GM12865 (cell line): ENCODE results near the gene DISP3.

Source experiments
- DNase-seq: peaks from one replicate; pipeline ENCODE4 v3.0.0; 2010; ENCODE audit warnings: low read depth
- H3K4me3 ChIP-seq: 2 replicates; pipeline ENCODE4 v1.5.1; 2011; ENCODE audit warnings: mild to moderate bottlenecking, low read depth, low read length, control low read depth
- TF ChIP-seq, protein P1 (sequence below): IDR thresholded peaks from 2 replicates; pipeline ENCODE4 v1.5.1; 2011; ENCODE audit warnings: low read length, control low read depth, low read depth, inconsistent platforms; ENCODE audit not compliant: insufficient read depth; ENCODE audit errors: missing control alignments

Gene DISP3

GRCh38 chr1:11434501-11434900 is 44.5 kb upstream of the DISP3 start:
- no peak overlapping the region for H3K4me3 ChIP-seq
- DNase-seq, result no peak
- TF ChIP-seq, protein P1, sequence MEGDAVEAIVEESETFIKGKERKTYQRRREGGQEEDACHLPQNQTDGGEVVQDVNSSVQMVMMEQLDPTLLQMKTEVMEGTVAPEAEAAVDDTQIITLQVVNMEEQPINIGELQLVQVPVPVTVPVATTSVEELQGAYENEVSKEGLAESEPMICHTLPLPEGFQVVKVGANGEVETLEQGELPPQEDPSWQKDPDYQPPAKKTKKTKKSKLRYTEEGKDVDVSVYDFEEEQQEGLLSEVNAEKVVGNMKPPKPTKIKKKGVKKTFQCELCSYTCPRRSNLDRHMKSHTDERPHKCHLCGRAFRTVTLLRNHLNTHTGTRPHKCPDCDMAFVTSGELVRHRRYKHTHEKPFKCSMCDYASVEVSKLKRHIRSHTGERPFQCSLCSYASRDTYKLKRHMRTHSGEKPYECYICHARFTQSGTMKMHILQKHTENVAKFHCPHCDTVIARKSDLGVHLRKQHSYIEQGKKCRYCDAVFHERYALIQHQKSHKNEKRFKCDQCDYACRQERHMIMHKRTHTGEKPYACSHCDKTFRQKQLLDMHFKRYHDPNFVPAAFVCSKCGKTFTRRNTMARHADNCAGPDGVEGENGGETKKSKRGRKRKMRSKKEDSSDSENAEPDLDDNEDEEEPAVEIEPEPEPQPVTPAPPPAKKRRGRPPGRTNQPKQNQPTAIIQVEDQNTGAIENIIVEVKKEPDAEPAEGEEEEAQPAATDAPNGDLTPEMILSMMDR, result no peak

GRCh38 chr1:11434926-11435325 is 44.0 kb upstream of the DISP3 start:
- no peak for DNase-seq
- H3K4me3 ChIP-seq, result no peak overlapping the region
- TF ChIP-seq, protein P1, result no peak

DNA sequence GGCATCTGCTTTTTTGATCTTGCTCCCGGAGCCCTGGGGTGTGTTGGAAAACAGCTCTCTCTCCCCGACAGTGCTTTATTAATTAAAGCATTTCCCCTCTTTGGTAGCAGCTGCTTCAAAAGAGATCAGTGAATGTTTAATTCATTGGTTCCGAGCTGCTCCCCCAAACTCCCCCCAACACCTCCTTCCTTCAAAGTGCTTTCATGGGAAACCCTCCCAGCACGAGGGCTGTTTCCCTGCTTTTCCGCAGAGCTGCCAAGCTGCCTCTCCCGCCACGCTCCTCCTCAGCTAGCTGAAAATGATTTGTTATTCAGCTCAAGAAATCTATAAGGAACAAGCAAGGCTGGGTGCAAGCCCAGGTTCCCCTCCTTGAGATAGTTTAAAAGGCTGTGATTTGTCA is 40.0 kb upstream of the DISP3 start:
- DNase-seq, result no peak
- TF ChIP-seq, protein P1, result no peak
- H3K4me3 ChIP-seq, result no peak overlapping the region

DNA sequence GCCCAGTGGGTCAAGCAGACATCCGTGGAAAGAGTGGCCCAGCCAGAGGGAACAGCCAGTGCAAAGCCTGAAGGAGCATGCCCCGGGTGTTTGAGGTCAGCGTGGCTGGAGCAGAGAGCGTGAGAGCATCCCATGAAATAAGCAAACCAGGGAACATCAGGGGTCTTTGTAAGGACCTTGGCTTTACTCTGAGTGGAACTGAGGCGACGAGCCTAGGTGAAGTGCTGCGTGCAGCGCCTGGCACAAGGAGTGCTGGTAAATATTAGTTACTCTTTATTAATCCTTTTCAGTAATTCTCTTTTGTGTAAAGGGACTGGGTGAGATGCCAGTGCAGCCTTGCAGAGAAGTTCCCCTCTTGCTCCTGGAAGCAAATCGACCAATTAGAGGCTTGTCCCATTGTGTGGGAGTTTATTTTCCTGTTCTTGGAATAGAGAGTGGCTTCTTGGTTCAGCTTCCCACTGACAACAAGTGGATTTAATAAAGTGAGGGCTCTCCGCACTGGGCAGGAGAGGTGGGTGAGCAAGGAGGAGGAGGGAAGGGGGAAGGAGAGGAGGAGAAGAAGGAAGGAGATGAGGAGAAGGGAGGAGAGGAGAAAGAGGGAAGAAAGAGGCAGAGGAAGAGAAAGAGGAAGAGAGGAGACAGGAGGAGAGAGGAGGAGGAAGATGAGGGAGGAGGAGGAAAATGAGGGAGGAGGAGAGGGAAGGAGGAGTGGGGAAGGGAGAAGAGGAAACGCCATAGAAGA is 37.6 kb upstream of the DISP3 start:
- TF ChIP-seq, protein P1, result no peak
- no peak overlapping the region for H3K4me3 ChIP-seq
- DNase-seq, result no peak

GRCh38 chr1:11443043-11443442 is 35.9 kb upstream of the DISP3 start:
- no peak overlapping the region for H3K4me3 ChIP-seq
- no peak for DNase-seq
- TF ChIP-seq, protein P1, result no peak

DNA sequence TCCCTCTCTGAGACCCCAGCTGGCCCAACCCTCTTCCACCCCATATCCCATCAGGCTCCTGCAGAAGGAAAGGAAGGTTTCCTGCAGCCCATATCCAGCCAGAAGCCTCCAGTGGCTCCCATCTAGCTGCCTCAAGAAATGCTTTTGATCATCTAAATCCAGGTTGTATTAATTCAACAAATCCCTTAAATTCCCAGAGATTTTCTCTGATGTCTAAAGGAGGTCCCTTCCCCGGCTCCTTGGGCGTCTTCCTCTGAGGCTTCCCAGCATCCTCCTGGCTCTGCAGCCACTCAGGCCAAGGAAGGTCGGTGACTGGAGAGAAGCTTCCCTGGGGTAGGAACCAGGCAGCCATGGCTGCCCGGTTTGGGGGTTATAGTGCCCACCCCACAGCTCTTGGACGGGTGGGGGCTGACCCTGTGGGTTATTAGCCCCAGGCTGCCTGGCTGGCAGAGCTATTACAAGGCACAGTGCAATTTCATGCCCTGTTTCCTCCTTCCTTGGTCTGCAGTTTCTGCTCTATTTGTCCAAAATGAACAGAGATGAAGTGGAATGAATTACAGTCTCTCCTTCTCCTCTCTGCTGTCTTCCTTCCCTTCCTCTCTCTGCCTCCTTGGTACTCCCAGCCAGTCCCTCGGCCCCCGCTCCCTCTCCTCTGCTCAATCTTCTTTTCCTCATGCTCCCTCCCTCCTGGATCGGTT is 34.8 kb upstream of the DISP3 start:
- no peak for DNase-seq
- no peak overlapping the region for H3K4me3 ChIP-seq
- TF ChIP-seq, protein P1, result no peak
